Activated T-cell treated with anti-CD3 and anti-CD28 coated beads, Interleukin-2, amount 50 U/mL, for 72 hours (primary cell): Measurements from ENCODE around the gene PANK4. TPM values are rescaled to one million over a fixed set of nuclear protein-coding genes. Genes with fewer than 3 reads are reported as not detected.

ENCODE experiments used
- ATAC-seq, 2 donors: fragments of 150-1000 bp; cut with Tn5 transposase; replicated peaks in 1 of 2; 2 replicates each; pipeline ENCODE4 v1.10.0; 2021; ENCODE audit warnings: moderate library complexity in 2 of 2, mild to moderate bottlenecking in 1 of 2
- DNase-seq, 2 donors: peaks; one replicate each; pipeline ENCODE4 v3.0.0; 2021 to 2022; ENCODE audit warnings: mixed read lengths in 1 of 2
- H3K27ac Mint-ChIP-seq: one replicate; pipeline ENCODE4 v1.8.0; 2022; ENCODE audit warnings: mild to moderate bottlenecking, moderate library complexity, mixed read lengths
- H3K27me3 Mint-ChIP-seq: one replicate; pipeline ENCODE4 v1.8.0; 2022; ENCODE audit warnings: low read depth, mixed read lengths
- H3K36me3 Mint-ChIP-seq, 2 donors: one replicate each; pipeline ENCODE4 v1.8.0; 2022; ENCODE audit warnings: mixed read lengths in 2 of 2, mild to moderate bottlenecking in 1 of 2; ENCODE audit not compliant: insufficient read depth in 2 of 2
- H3K4me1 Mint-ChIP-seq: one replicate; pipeline ENCODE4 v1.8.0; 2022; ENCODE audit warnings: low read depth, mixed read lengths
- H3K4me3 Mint-ChIP-seq, 2 donors: one replicate each; pipeline ENCODE4 v1.8.0; 2022; ENCODE audit warnings: mild to moderate bottlenecking in 2 of 2, mixed read lengths in 2 of 2, moderate library complexity in 2 of 2
- H3K9me3 Mint-ChIP-seq, 2 donors: one replicate each; pipeline ENCODE4 v1.8.0; 2022; ENCODE audit warnings: mixed read lengths in 2 of 2
- total RNA-seq, 2 donors: library from RNA; stranded (reverse); gene quantifications; one replicate each; pipeline ENCODE4 v1.2.3, GENCODE V29; 2022

The PANK4 gene
- total RNA-seq, 2 donors from 2014 or later: 44.6 to 49.7 TPM

GRCh38 chr1:2496746-2497145 is 29.6 kb downstream of the PANK4 start:
- H3K36me3 Mint-ChIP-seq: no peaks in the 10 kb centered on the region
- H3K4me3 Mint-ChIP-seq: no peak overlapping the region
- ATAC-seq (no peak), DNase-seq (no peak)
- H3K4me1 Mint-ChIP-seq: peaks cover 21% of the 10 kb centered on the region
- no peaks in the 10 kb centered on the region for H3K9me3 Mint-ChIP-seq
- no peak overlapping the region for H3K27ac Mint-ChIP-seq
- no peaks in the 10 kb centered on the region for H3K27me3 Mint-ChIP-seq

- no peaks in the 10 kb centered on the region for H3K36me3 Mint-ChIP-seq
- H3K4me1 Mint-ChIP-seq: peaks cover 21% of the 10 kb centered on the region
- H3K27me3 Mint-ChIP-seq: no peaks in the 10 kb centered on the region
- H3K4me3 Mint-ChIP-seq: no peak overlapping the region
- H3K9me3 Mint-ChIP-seq: no peaks in the 10 kb centered on the region
- H3K27ac Mint-ChIP-seq: peak overlapping the region; percentile 38
- DNase-seq (peak in 1 of 2 donors; percentile 20), ATAC-seq (peak; percentile 10 to 31)
These were observed 30.2 kb downstream of the PANK4 start for GRCh38 chr1:2496087-2496622.

GRCh38 chr1:2495546-2495945 is 30.9 kb downstream of the PANK4 start:
- Mint-ChIP-seq H3K9me3 (no peaks in the 10 kb centered on the region), H3K27me3 (no peaks in the 10 kb centered on the region), H3K4me1 (peaks cover 20% of the 10 kb centered on the region), H3K4me3 (no peak overlapping the region), H3K36me3 (no peaks in the 10 kb centered on the region), H3K27ac (no peak overlapping the region)
- ATAC-seq (no peak), DNase-seq (no peak)

- Mint-ChIP-seq H3K4me3 (no peak overlapping the region), H3K36me3 (no peaks in the 10 kb centered on the region)
- ATAC-seq: no peak
These were observed 31.4 kb downstream of the PANK4 start for GRCh38 chr1:2495026-2495425.

GRCh38 chr1:2494323-2494693 is 32.1 kb downstream of the PANK4 start:
- H3K4me1 Mint-ChIP-seq: peaks cover 12% of the 10 kb centered on the region
- peaks cover 0 to 1% of the 10 kb centered on the region in 2 donors for H3K36me3 Mint-ChIP-seq
- H3K4me3 Mint-ChIP-seq: no peak overlapping the region
- no peaks in the 10 kb centered on the region for H3K9me3 Mint-ChIP-seq
- DNase-seq: no peak
- no peak for ATAC-seq
- no peak overlapping the region for H3K27ac Mint-ChIP-seq
- H3K27me3 Mint-ChIP-seq: no peaks in the 10 kb centered on the region

More at GRCh38 chr1:2495026-2495425, 31.4 kb downstream of the PANK4 start:
- Mint-ChIP-seq H3K27me3 (no peaks in the 10 kb centered on the region), H3K4me1 (peaks cover 15% of the 10 kb centered on the region), H3K27ac (no peak overlapping the region), H3K9me3 (no peaks in the 10 kb centered on the region)
- no peak for DNase-seq

- Mint-ChIP-seq H3K36me3 (peaks cover under 1 to 6% of the 10 kb centered on the region in 2 donors), H3K4me3 (no peak overlapping the region), H3K9me3 (peaks cover 0 to 3% of the 10 kb centered on the region in 2 donors), H3K27ac (no peak overlapping the region), H3K4me1 (peaks cover 12% of the 10 kb centered on the region), H3K27me3 (no peaks in the 10 kb centered on the region)
- ATAC-seq: no peak
- DNase-seq: no peak
These were observed 32.6 kb downstream of the PANK4 start for GRCh38 chr1:2493691-2494322.

GRCh38 chr1:2493218-2493617 is 33.2 kb downstream of the PANK4 start:
- DNase-seq (no peak), ATAC-seq (no peak)
- H3K9me3 Mint-ChIP-seq: peaks cover 3 to 6% of the 10 kb centered on the region in 2 donors
- no peak overlapping the region for H3K4me3 Mint-ChIP-seq
- peaks cover 4 to 7% of the 10 kb centered on the region in 2 donors for H3K36me3 Mint-ChIP-seq
- H3K27me3 Mint-ChIP-seq: no peaks in the 10 kb centered on the region
- peaks cover 12% of the 10 kb centered on the region for H3K4me1 Mint-ChIP-seq
- no peak overlapping the region for H3K27ac Mint-ChIP-seq

- Mint-ChIP-seq H3K4me1 (peaks cover 12% of the 10 kb centered on the region), H3K36me3 (peaks cover 5 to 12% of the 10 kb centered on the region in 2 donors), H3K27ac (no peak overlapping the region), H3K27me3 (no peaks in the 10 kb centered on the region), H3K4me3 (no peak overlapping the region), H3K9me3 (peaks cover 3 to 8% of the 10 kb centered on the region in 2 donors)
- ATAC-seq: no peak
- DNase-seq: no peak
These were observed 34.3 kb downstream of the PANK4 start for GRCh38 chr1:2492091-2492490.

- ATAC-seq (no peak), DNase-seq (no peak)
- Mint-ChIP-seq H3K27me3 (no peaks in the 10 kb centered on the region), H3K4me3 (no peak overlapping the region), H3K36me3 (peaks cover 5 to 12% of the 10 kb centered on the region in 2 donors), H3K27ac (no peak overlapping the region), H3K9me3 (peaks cover 3 to 8% of the 10 kb centered on the region in 2 donors), H3K4me1 (peaks cover 12% of the 10 kb centered on the region)
These were observed 36.8 kb downstream of the PANK4 start for GRCh38 chr1:2489615-2490014.

- ATAC-seq: no peak
- peaks cover 3 to 8% of the 10 kb centered on the region in 2 donors for H3K9me3 Mint-ChIP-seq
- H3K27me3 Mint-ChIP-seq: no peaks in the 10 kb centered on the region
- peaks cover 5 to 12% of the 10 kb centered on the region in 2 donors for H3K36me3 Mint-ChIP-seq
- peaks cover 6% of the 10 kb centered on the region for H3K4me1 Mint-ChIP-seq
- H3K27ac Mint-ChIP-seq: no peak overlapping the region
- no peak overlapping the region for H3K4me3 Mint-ChIP-seq
- DNase-seq: no peak
These were observed 37.7 kb downstream of the PANK4 start for GRCh38 chr1:2488688-2489087.

GRCh38 chr1:2486558-2486957 is 39.8 kb downstream of the PANK4 start:
- ATAC-seq: no peak
- H3K4me1 Mint-ChIP-seq: no peaks in the 10 kb centered on the region
- H3K9me3 Mint-ChIP-seq: peaks cover 3 to 8% of the 10 kb centered on the region in 2 donors
- H3K27ac Mint-ChIP-seq: no peak overlapping the region
- no peak overlapping the region for H3K4me3 Mint-ChIP-seq
- no peaks in the 10 kb centered on the region for H3K27me3 Mint-ChIP-seq
- peaks cover 5 to 12% of the 10 kb centered on the region in 2 donors for H3K36me3 Mint-ChIP-seq
- DNase-seq: no peak

GRCh38 chr1:2486041-2486440 is 40.4 kb downstream of the PANK4 start:
- no peaks in the 10 kb centered on the region for H3K27me3 Mint-ChIP-seq
- no peak for ATAC-seq
- peaks cover 5 to 12% of the 10 kb centered on the region in 2 donors for H3K36me3 Mint-ChIP-seq
- H3K27ac Mint-ChIP-seq: no peak overlapping the region
- H3K4me3 Mint-ChIP-seq: no peak overlapping the region
- H3K9me3 Mint-ChIP-seq: peaks cover 3 to 8% of the 10 kb centered on the region in 2 donors
- no peak for DNase-seq
- H3K4me1 Mint-ChIP-seq: no peaks in the 10 kb centered on the region

GRCh38 chr1:2483970-2484369 is 42.4 kb downstream of the PANK4 start:
- no peak overlapping the region for H3K27ac Mint-ChIP-seq
- H3K4me3 Mint-ChIP-seq: no peak overlapping the region
- no peaks in the 10 kb centered on the region for H3K27me3 Mint-ChIP-seq
- H3K36me3 Mint-ChIP-seq: peaks cover 5 to 8% of the 10 kb centered on the region in 2 donors
- ATAC-seq (no peak), DNase-seq (no peak)
- H3K4me1 Mint-ChIP-seq: no peaks in the 10 kb centered on the region
- H3K9me3 Mint-ChIP-seq: peaks cover 3 to 7% of the 10 kb centered on the region in 2 donors

GRCh38 chr1:2483026-2483425 is 43.4 kb downstream of the PANK4 start:
- Mint-ChIP-seq H3K4me1 (no peaks in the 10 kb centered on the region), H3K4me3 (no peak overlapping the region), H3K27me3 (no peaks in the 10 kb centered on the region), H3K27ac (no peak overlapping the region), H3K36me3 (peaks cover 1 to 5% of the 10 kb centered on the region in 2 donors), H3K9me3 (peaks cover 0 to 2% of the 10 kb centered on the region in 2 donors)
- ATAC-seq (peak in 1 of 2 donors; percentile 8), DNase-seq (no peak)
